Fibroblast of skin of back (primary cell): Measurements from ENCODE around the gene C1orf210.

Source experiments
- DNase-seq: peaks from one replicate; pipeline ENCODE4 v3.0.0-alpha.2; 2013

Gene C1orf210

GRCh38 chr1:43273708-43274107, 11.7 kb downstream of the C1orf210 start:
- no peak for DNase-seq

GRCh38 chr1:43272576-43273571, 12.5 kb downstream of the C1orf210 start:
- DNase-seq: no peak

- no peak for DNase-seq
These were observed 13.2 kb downstream of the C1orf210 start for GRCh38 chr1:43272161-43272560.

- no peak for DNase-seq
These were observed 13.9 kb downstream of the C1orf210 start for GRCh38 chr1:43271186-43272118.

GRCh38 chr1:43270421-43271095, 14.8 kb downstream of the C1orf210 start:
- no peak for DNase-seq

GRCh38 chr1:43269627-43270375, 15.6 kb downstream of the C1orf210 start, which contains the start of gene TMEM125:
Gene TMEM125 (plus strand): TSS chr1:43269983. CDS start chr1:43272723, 2,740 bp downstream.
- DNase-seq: no peak

- no peak for DNase-seq
These were observed 17.5 kb downstream of the C1orf210 start for GRCh38 chr1:43267818-43268425.

GRCh38 chr1:43267291-43267805, 18.0 kb downstream of the C1orf210 start:
- DNase-seq: peak; percentile 79

- DNase-seq: no peak
These were observed 18.5 kb downstream of the C1orf210 start for GRCh38 chr1:43266881-43267280.

- DNase-seq: no peak
These were observed 19.9 kb downstream of the C1orf210 start for GRCh38 chr1:43265431-43265830.

- DNase-seq: no peak
These were observed 27.0 kb downstream of the C1orf210 start for GRCh38 chr1:43258370-43258769.

GRCh38 chr1:43256675-43257570, 28.5 kb downstream of the C1orf210 start:
- DNase-seq: no peak

GRCh38 chr1:43255438-43256210, 29.8 kb downstream of the C1orf210 start:
- no peak for DNase-seq

GRCh38 chr1:43253876-43254275, 31.5 kb downstream of the C1orf210 start:
- DNase-seq: no peak

GRCh38 chr1:43253173-43253572, 32.2 kb downstream of the C1orf210 start:
- DNase-seq: no peak

- DNase-seq: no peak
These were observed 33.2 kb downstream of the C1orf210 start for GRCh38 chr1:43252225-43252624.

GRCh38 chr1:43251024-43251423, 34.4 kb downstream of the C1orf210 start:
- DNase-seq: no peak

- no peak for DNase-seq
These were observed 35.0 kb downstream of the C1orf210 start for GRCh38 chr1:43250351-43250761.
